Thoracic aorta (tissue), 2 donors: ENCODE measurements around the gene GALNT15. TPM values are rescaled to one million over a fixed set of nuclear protein-coding genes. Genes with fewer than 3 reads are reported as not detected.

Experiments
- ATAC-seq: fragments of 150-250 bp; one replicate; pipeline ENCODE4 v1.8.0; 2017; ENCODE audit warnings: low read depth; ENCODE audit not compliant: insufficient number of reproducible peaks, low FRiP score
- DNase-seq: peaks from one replicate; pipeline ENCODE4 v3.0.0-alpha.2; 2020; ENCODE audit warnings: low spot score
- H3K27ac ChIP-seq, 2 donors: fragments of 200-600 bp; sonication (generic); 1 replicate in 1 of 2; 2 replicates in 1 of 2; pipeline ENCODE4 v1.5.1; 2016; ENCODE audit warnings: mild to moderate bottlenecking in 2 of 2, moderate library complexity in 2 of 2
- H3K27me3 ChIP-seq: fragments of 200-600 bp; sonication (generic); replicated peaks from 2 replicates; pipeline ENCODE4 v1.6.0; 2016; ENCODE audit warnings: mild to moderate bottlenecking; ENCODE audit not compliant: insufficient read depth
- H3K36me3 ChIP-seq: fragments of 200-600 bp; sonication (generic); one replicate; pipeline ENCODE4 v1.5.1; 2016
- H3K4me1 ChIP-seq, 2 donors: fragments of 200-600 bp; sonication (generic); 1 replicate in 1 of 2; 2 replicates in 1 of 2; pipeline versions ENCODE4 v1.5.1 to v1.6.0; 2016; ENCODE audit warnings: low read depth in 2 of 2, mild to moderate bottlenecking in 1 of 2; ENCODE audit not compliant: control insufficient read depth in 1 of 2
- H3K4me3 ChIP-seq: fragments of 200-600 bp; sonication (generic); 2 replicates; pipeline ENCODE4 v1.5.1; 2016; ENCODE audit warnings: mild to moderate bottlenecking
- H3K9me3 ChIP-seq: fragments of 200-600 bp; sonication (generic); 2 replicates; pipeline ENCODE4 v1.5.1; 2016
- CTCF ChIP-seq: fragments of 200-600 bp; sonication (generic); IDR thresholded peaks from one replicate; pipeline ENCODE4 v1.5.1; 2019; ENCODE audit warnings: antibody characterized with exemption
- total RNA-seq, 2 donors: library from RNA; depleted of rRNA; stranded (reverse); fragments of >200 nt; gene quantifications; one replicate each; pipeline versions ENCODE4 v1.1.0 to v1.2.3, GENCODE V29; 2016

The GALNT15 gene
- total RNA-seq, 2 donors from 2014 or later, result 157 to 167 TPM

- Histone ChIP-seq H3K27me3 (no peaks in the 10 kb centered on the region), H3K4me3 (no peak overlapping the region), H3K36me3 (no peaks in the 10 kb centered on the region), H3K9me3 (no peaks in the 10 kb centered on the region), H3K4me1 (no peaks in the 10 kb centered on the region), H3K27ac (no peak overlapping the region)
- no peak for TF ChIP-seq CTCF
- no peak for DNase-seq
- no peak for ATAC-seq
These were observed 47.5 kb downstream of the GALNT15 start for GRCh38 chr3:16221990-16222389.

- no peak for TF ChIP-seq CTCF
- ATAC-seq, result no peak
- no peaks in the 10 kb centered on the region for H3K4me1 ChIP-seq
- no peak overlapping the region for H3K4me3 ChIP-seq
- DNase-seq, result no peak
- no peaks in the 10 kb centered on the region for H3K27me3 ChIP-seq
- H3K27ac ChIP-seq, result no peak overlapping the region
- H3K9me3 ChIP-seq, result no peaks in the 10 kb centered on the region
- H3K36me3 ChIP-seq, result no peaks in the 10 kb centered on the region
These were observed 48.1 kb downstream of the GALNT15 start for GRCh38 chr3:16222547-16222946.

GRCh38 chr3:16224325-16224724, 49.8 kb downstream of the GALNT15 start:
- no peaks in the 10 kb centered on the region for H3K27me3 ChIP-seq
- no peaks in the 10 kb centered on the region for H3K36me3 ChIP-seq
- H3K9me3 ChIP-seq, result no peaks in the 10 kb centered on the region
- H3K4me3 ChIP-seq, result no peak overlapping the region
- TF ChIP-seq CTCF, result no peak
- no peaks in the 10 kb centered on the region for H3K4me1 ChIP-seq
- no peak overlapping the region for H3K27ac ChIP-seq
- no peak for DNase-seq
- ATAC-seq, result no peak

GRCh38 chr3:16227566-16227965, 53.1 kb downstream of the GALNT15 start:
- Histone ChIP-seq H3K27me3 (no peaks in the 10 kb centered on the region), H3K4me3 (no peak overlapping the region), H3K9me3 (no peaks in the 10 kb centered on the region), H3K27ac (no peak overlapping the region), H3K36me3 (no peaks in the 10 kb centered on the region), H3K4me1 (no peaks in the 10 kb centered on the region)
- no peak for ATAC-seq
- no peak for TF ChIP-seq CTCF
- DNase-seq, result no peak

GRCh38 chr3:16229681-16230080, 55.2 kb downstream of the GALNT15 start:
- Histone ChIP-seq H3K36me3 (no peaks in the 10 kb centered on the region), H3K4me1 (no peaks in the 10 kb centered on the region), H3K27me3 (no peaks in the 10 kb centered on the region), H3K4me3 (no peak overlapping the region), H3K27ac (no peak overlapping the region), H3K9me3 (no peaks in the 10 kb centered on the region)
- no peak for ATAC-seq
- no peak for DNase-seq
- no peak for TF ChIP-seq CTCF
